Heart left ventricle (tissue), 13 donors: ENCODE data around the gene NALF2.

Experiments used
- POLR2A ChIP-seq, 2 donors: fragments of 450-650 bp; IDR thresholded peaks; one replicate each; pipeline ENCODE4 v1.6.1; 2017; ENCODE audit warnings: antibody characterized with exemption in 2 of 2, mild to moderate bottlenecking in 2 of 2, moderate library complexity in 2 of 2
- TF ChIP-seq, protein P1 (sequence below), 12 donors: fragments of 200-600 bp; sonication (generic) in 4 of 12; IDR thresholded peaks; one replicate each; pipeline versions ENCODE4 v1.5.0 to v1.8.0; 2018 to 2022; ENCODE audit warnings: antibody characterized with exemption in 12 of 12, mild to moderate bottlenecking in 5 of 12
- donor health status: ischemic (EF 13 %, LVEDD 7.1; RV severe dilation, severe dysfunction).
- donor health status: DM: no; HTN: yes; CAD: no.
- donor health status: DM: no; HTN: no; CAD: no.
- donor health status: ischemic (EF 25% LVEDD 6.9; RV normal size, moderate dysfunction).
- donor health status: ischemic (EF 25% LVEDD 5.7; RV mildly dilated, moderate dysfunction).
- donor health status: ischemic (EF 35%, LVEDD 5.7; RV mildly dilated, moderate dysfunction).
- donor health status: nonischemic (EF 11% LVEDD 7.7; RV severe dilation, severe dysfunction).
- donor health status: DM: yes; HTN: yes; CAD: no.
- donor health status: PGD.
- donor health status: ischemic (EF 29% LVEDD 5.4; RV normal size, mild dysfunction).
- donor health status: nonischemic (EF 23%, LVEDD 6.1; RV moderate dilation, normal function).

DNA sequence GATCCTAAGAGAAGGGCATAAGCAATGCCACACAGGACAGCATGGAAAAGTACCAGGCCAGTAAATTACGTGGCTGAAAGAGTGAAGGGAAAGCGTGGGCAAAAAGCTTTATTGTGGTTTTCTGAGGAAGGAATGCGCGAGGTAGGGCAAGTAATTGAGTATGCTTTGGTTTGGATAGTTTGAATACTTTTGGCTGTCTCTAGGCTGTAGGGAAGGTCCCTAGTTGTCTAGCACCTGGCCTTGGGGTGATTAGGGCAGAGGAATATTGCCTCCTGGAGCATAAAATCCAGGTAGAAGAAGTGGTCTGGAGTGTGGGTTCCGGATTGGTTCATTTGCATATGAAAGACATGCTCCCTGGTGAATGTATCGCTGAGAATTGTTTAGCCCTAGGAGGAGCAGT, 46.4 kb upstream of the NALF2 start:
- TF ChIP-seq, protein P1, sequence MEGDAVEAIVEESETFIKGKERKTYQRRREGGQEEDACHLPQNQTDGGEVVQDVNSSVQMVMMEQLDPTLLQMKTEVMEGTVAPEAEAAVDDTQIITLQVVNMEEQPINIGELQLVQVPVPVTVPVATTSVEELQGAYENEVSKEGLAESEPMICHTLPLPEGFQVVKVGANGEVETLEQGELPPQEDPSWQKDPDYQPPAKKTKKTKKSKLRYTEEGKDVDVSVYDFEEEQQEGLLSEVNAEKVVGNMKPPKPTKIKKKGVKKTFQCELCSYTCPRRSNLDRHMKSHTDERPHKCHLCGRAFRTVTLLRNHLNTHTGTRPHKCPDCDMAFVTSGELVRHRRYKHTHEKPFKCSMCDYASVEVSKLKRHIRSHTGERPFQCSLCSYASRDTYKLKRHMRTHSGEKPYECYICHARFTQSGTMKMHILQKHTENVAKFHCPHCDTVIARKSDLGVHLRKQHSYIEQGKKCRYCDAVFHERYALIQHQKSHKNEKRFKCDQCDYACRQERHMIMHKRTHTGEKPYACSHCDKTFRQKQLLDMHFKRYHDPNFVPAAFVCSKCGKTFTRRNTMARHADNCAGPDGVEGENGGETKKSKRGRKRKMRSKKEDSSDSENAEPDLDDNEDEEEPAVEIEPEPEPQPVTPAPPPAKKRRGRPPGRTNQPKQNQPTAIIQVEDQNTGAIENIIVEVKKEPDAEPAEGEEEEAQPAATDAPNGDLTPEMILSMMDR (IDR thresholded peaks at IDR 0.05): no peak
- no peak for TF ChIP-seq POLR2A (IDR thresholded peaks at IDR 0.05)
